ENCODE data around the gene TTC19. TPM values are rescaled to one million over a fixed set of nuclear protein-coding genes. Genes with fewer than 3 reads are reported as not detected.

TTC19 gene
- total and polyA plus RNA-seq, 8 donors = 31.6 to 70.5 (median 59.9) TPM

GRCh38 chr17:16068323-16068722 lies 68.7 kb downstream of the TTC19 start:
- no peak overlapping the region for H3K4me3 ChIP-seq
- no peaks in the 10 kb centered on the region for H3K4me1 ChIP-seq
- no peaks in the 10 kb centered on the region for H3K27me3 ChIP-seq
- intact Hi-C loops (cut with DNase I) = no loop called here
- DNase-seq (no peak), ATAC-seq (no peak)
- no peak overlapping the region for H3K27ac ChIP-seq
- TF ChIP-seq CTCF (IDR thresholded peaks at IDR 0.05) = no peak
- H3K9me3 ChIP-seq = no peaks in the 10 kb centered on the region
- H3K36me3 ChIP-seq = peaks cover 0 to 96% of the 10 kb centered on the region in 2 donors

GRCh38 chr17:16072031-16072430 lies 72.4 kb downstream of the TTC19 start:
- peaks cover 0 to 96% of the 10 kb centered on the region in 2 donors for H3K36me3 ChIP-seq
- H3K4me3 ChIP-seq = no peak overlapping the region
- no peak for TF ChIP-seq CTCF (IDR thresholded peaks at IDR 0.05)
- ATAC-seq = no peak
- intact Hi-C loops (cut with DNase I) = no loop called here
- H3K27ac ChIP-seq = no peak overlapping the region
- DNase-seq = no peak
- no peaks in the 10 kb centered on the region for H3K27me3 ChIP-seq
- no peaks in the 10 kb centered on the region for H3K4me1 ChIP-seq
- no peaks in the 10 kb centered on the region for H3K9me3 ChIP-seq

GRCh38 chr17:16073845-16074244 lies 74.2 kb downstream of the TTC19 start:
- DNase-seq (no peak), ATAC-seq (no peak)
- peaks cover 0 to 92% of the 10 kb centered on the region in 2 donors for H3K36me3 ChIP-seq
- no peaks in the 10 kb centered on the region for H3K4me1 ChIP-seq
- no peak overlapping the region for H3K4me3 ChIP-seq
- no peak overlapping the region for H3K27ac ChIP-seq
- intact Hi-C loops (cut with DNase I) = no loop called here
- no peaks in the 10 kb centered on the region for H3K27me3 ChIP-seq
- H3K9me3 ChIP-seq = no peaks in the 10 kb centered on the region
- TF ChIP-seq CTCF (IDR thresholded peaks at IDR 0.05) = no peak

GRCh38 chr17:16074423-16074822 lies 74.8 kb downstream of the TTC19 start:
- H3K36me3 ChIP-seq = peaks cover 0 to 92% of the 10 kb centered on the region in 2 donors

GRCh38 chr17:16075949-16076348 lies 76.3 kb downstream of the TTC19 start:
- no peak overlapping the region for H3K27ac ChIP-seq
- no peaks in the 10 kb centered on the region for H3K9me3 ChIP-seq
- no peaks in the 10 kb centered on the region for H3K4me1 ChIP-seq
- no peaks in the 10 kb centered on the region for H3K27me3 ChIP-seq
- H3K36me3 ChIP-seq = peaks cover 5 to 91% of the 10 kb centered on the region in 2 donors
- TF ChIP-seq CTCF (IDR thresholded peaks at IDR 0.05) = no peak
- DNase-seq (no peak), ATAC-seq (no peak)
- intact Hi-C loops (cut with DNase I) = no loop called here
- no peak overlapping the region for H3K4me3 ChIP-seq

More at GRCh38 chr17:16074423-16074822, 74.8 kb downstream of the TTC19 start:
- intact Hi-C loops (cut with DNase I) = no loop called here
- no peaks in the 10 kb centered on the region for H3K4me1 ChIP-seq
- H3K27ac ChIP-seq = no peak overlapping the region
- DNase-seq (no peak), ATAC-seq (no peak)
- no peaks in the 10 kb centered on the region for H3K9me3 ChIP-seq
- no peak overlapping the region for H3K4me3 ChIP-seq
- H3K27me3 ChIP-seq = no peaks in the 10 kb centered on the region
- TF ChIP-seq CTCF (IDR thresholded peaks at IDR 0.05) = no peak

Other genes starting within 250 kb of the TTC19 start
- gene ADORA2B, start 54.7 kb upstream of the TTC19 start, total RNA-seq = 10 to 100 TPM in 1 of 2 donors, 1 to 10 TPM in 1; 5.2 to 12.2 TPM
- gene ADORA2B, start 54.7 kb upstream of the TTC19 start, polyA plus RNA-seq (ENCODE audit: insufficient read length in 6 of 6) = 1 to 10 TPM; 2.3 to 9.9 (median 6.3) TPM
- 10 to 100 TPM; 22.6 to 26.7 TPM for gene ZSWIM7, start 120 bp upstream of the TTC19 start, total RNA-seq
- 10 to 100 TPM; 54.2 to 64.4 (median 56.1) TPM for gene ZSWIM7, start 120 bp upstream of the TTC19 start, polyA plus RNA-seq (ENCODE audit: insufficient read length in 6 of 6)
- 100 to 1,000 TPM; 116 to 139 TPM for gene NCOR1, start 215.7 kb downstream of the TTC19 start, total RNA-seq
- gene NCOR1, start 215.7 kb downstream of the TTC19 start, polyA plus RNA-seq (ENCODE audit: insufficient read length in 6 of 6) = 100 to 1,000 TPM; 110 to 129 (median 115) TPM
- gene PIGL, start 217.4 kb downstream of the TTC19 start, total RNA-seq = 10 to 100 TPM; 15.9 to 27.9 TPM
- 10 to 100 TPM; 31.3 to 56.0 (median 43.3) TPM for gene PIGL, start 217.4 kb downstream of the TTC19 start, polyA plus RNA-seq (ENCODE audit: insufficient read length in 6 of 6)

Data from left lung (tissue), 10 donors.